ENCODE data around the gene GMDS.

- TF ChIP-seq CTCF (conservative IDR thresholded peaks at IDR 0.05 in 1 of 2, IDR thresholded peaks at IDR 0.05 in 1 of 2; ENCODE audit: low read depth in 1 of 2, low read length in 2 of 2) = no peak
- TF ChIP-seq EZH2 (IDR thresholded peaks at IDR 0.05; ENCODE audit: low read length, missing control alignments) = no peak
Observed at GRCh38 chr6:1622220-1622850, 623.1 kb downstream of the GMDS start.

All from fibroblast of lung (primary cell).